HEK293 (cell line): ENCODE data around the gene FSTL4.
A peak's percentile ranks its signal among the peaks of the same experiment; 100 is the strongest.

Source experiments
- CTCF ChIA-PET: fragments of 350-600 bp; formaldehyde crosslinking; extraction: SDS; loops from one replicate; lab custom pipeline; 2021; ENCODE audit warnings: antibody characterized with exemption; lab: Yijun Ruan, JAX
- POLR2A ChIA-PET: fragments of 300-600 bp; formaldehyde crosslinking; extraction: SDS; loops from one replicate; lab custom pipeline; 2020; ENCODE audit warnings: antibody characterized with exemption, inconsistent platforms; lab: Yijun Ruan, JAX
- H3K27ac ChIP-seq: fragments of 200-500 bp; sonication (Bioruptor generic); 2 replicates; pipeline ENCODE4 v1.5.1; 2014; ENCODE audit warnings: low read depth, low read length, control low read depth, inconsistent platforms; ENCODE audit errors: extremely low read depth
- H3K36me3 ChIP-seq, 2 experiments: fragments of 200-500 bp in 1 of 2; sonication (Bioruptor generic) in 1 of 2; 1 replicate in 1 of 2; 2 replicates in 1 of 2; pipeline ENCODE4 v1.5.1; 2014 to 2017; ENCODE audit warnings: inconsistent platforms in 2 of 2, low read length in 2 of 2; ENCODE audit not compliant: control insufficient read depth in 2 of 2, insufficient read depth in 1 of 2
- H3K4me1 ChIP-seq: fragments of 200-500 bp; sonication (Bioruptor generic); 2 replicates; pipeline ENCODE4 v1.5.1; 2014; ENCODE audit warnings: mild to moderate bottlenecking, low read length, inconsistent platforms; ENCODE audit not compliant: control insufficient read depth, insufficient read depth
- H3K4me3 ChIP-seq: 2 replicates; pipeline ENCODE4 v1.5.1; 2011; ENCODE audit warnings: low read depth, mild to moderate bottlenecking, control low read depth, low read length, moderate library complexity
- H3K9me3 ChIP-seq: fragments of 200-500 bp; sonication (Bioruptor generic); 2 replicates; pipeline ENCODE4 v1.5.1; 2014; ENCODE audit warnings: low read depth, low read length, inconsistent platforms; ENCODE audit not compliant: control insufficient read depth, insufficient read depth
- GLI4 ChIP-seq: fragments of 450-650 bp; formaldehyde crosslinking; IDR thresholded peaks from 2 replicates; pipeline ENCODE4 v1.5.1; 2016; ENCODE audit warnings: missing biosample characterization, missing genetic modification characterization
- KLF7 ChIP-seq: fragments of 450-650 bp; formaldehyde crosslinking; IDR thresholded peaks from 2 replicates; pipeline ENCODE4 v1.5.1; 2016; ENCODE audit warnings: missing biosample characterization, missing genetic modification characterization, borderline replicate concordance
- PRDM1 ChIP-seq: fragments of 450-650 bp; formaldehyde crosslinking; IDR thresholded peaks from 2 replicates; pipeline ENCODE4; 2016; ENCODE audit warnings: missing biosample characterization, missing genetic modification characterization
- PRDM10 ChIP-seq: fragments of 450-650 bp; formaldehyde crosslinking; IDR thresholded peaks from 2 replicates; pipeline ENCODE4 v1.5.1; 2016; ENCODE audit warnings: missing biosample characterization, missing genetic modification characterization
- RBAK ChIP-seq: fragments of 450-650 bp; formaldehyde crosslinking; IDR thresholded peaks from 2 replicates; pipeline ENCODE4 v1.5.1; 2016; ENCODE audit warnings: missing biosample characterization, missing genetic modification characterization
- SETDB1 ChIP-seq: IDR thresholded peaks from one replicate; pipeline ENCODE4 v1.6.1; 2017; ENCODE audit warnings: mild to moderate bottlenecking, low read length, moderate library complexity, mixed read lengths; ENCODE audit not compliant: insufficient read length
- TRIM28 ChIP-seq: IDR thresholded peaks from 2 replicates; pipeline ENCODE4 v1.6.1; 2011; ENCODE audit warnings: low read length, control low read depth, borderline replicate concordance
- ZFP69B ChIP-seq: fragments of 450-650 bp; formaldehyde crosslinking; IDR thresholded peaks from 2 replicates; pipeline ENCODE4 v1.5.1; 2016; ENCODE audit warnings: missing biosample characterization, missing genetic modification characterization
- ZNF138 ChIP-seq: fragments of 450-650 bp; formaldehyde crosslinking; IDR thresholded peaks from 2 replicates; pipeline ENCODE4 v1.5.1; 2016; ENCODE audit warnings: missing biosample characterization, missing genetic modification characterization, borderline replicate concordance
- ZNF169 ChIP-seq: fragments of 450-650 bp; formaldehyde crosslinking; IDR thresholded peaks from 2 replicates; pipeline ENCODE4 v1.5.1; 2016; ENCODE audit warnings: missing biosample characterization, missing genetic modification characterization
- ZNF211 ChIP-seq: fragments of 450-650 bp; formaldehyde crosslinking; IDR thresholded peaks from 2 replicates; pipeline ENCODE4 v1.5.1; 2016; ENCODE audit warnings: low read depth, missing biosample characterization, missing genetic modification characterization
- ZNF223 ChIP-seq: fragments of 450-650 bp; formaldehyde crosslinking; IDR thresholded peaks from 2 replicates; pipeline ENCODE4 v1.5.1; 2016; ENCODE audit warnings: missing biosample characterization, missing genetic modification characterization
- ZNF248 ChIP-seq: fragments of 450-650 bp; formaldehyde crosslinking; IDR thresholded peaks from 2 replicates; pipeline ENCODE4 v1.5.1; 2017; ENCODE audit warnings: missing biosample characterization, missing genetic modification characterization
- ZNF362 ChIP-seq: fragments of 450-650 bp; formaldehyde crosslinking; IDR thresholded peaks from 2 replicates; pipeline ENCODE4 v1.5.1; 2016; ENCODE audit warnings: missing biosample characterization, missing genetic modification characterization
- ZNF585B ChIP-seq: fragments of 450-650 bp; formaldehyde crosslinking; IDR thresholded peaks from 2 replicates; pipeline ENCODE4 v1.5.1; 2016; ENCODE audit warnings: missing biosample characterization, missing genetic modification characterization
- ZNF600 ChIP-seq: fragments of 450-650 bp; formaldehyde crosslinking; IDR thresholded peaks from 2 replicates; pipeline ENCODE4 v1.5.1; 2016; ENCODE audit warnings: missing biosample characterization, missing genetic modification characterization
- ZNF610 ChIP-seq: fragments of 450-650 bp; formaldehyde crosslinking; IDR thresholded peaks from 2 replicates; pipeline ENCODE4 v1.5.1; 2016; ENCODE audit warnings: missing biosample characterization, missing genetic modification characterization, borderline replicate concordance
- ZNF623 ChIP-seq: fragments of 450-650 bp; formaldehyde crosslinking; IDR thresholded peaks from 2 replicates; pipeline ENCODE4 v1.5.1; 2016; ENCODE audit warnings: missing biosample characterization, missing genetic modification characterization
- ZNF624 ChIP-seq: fragments of 450-650 bp; formaldehyde crosslinking; IDR thresholded peaks from 2 replicates; pipeline ENCODE4 v1.5.1; 2017; ENCODE audit warnings: missing biosample characterization, missing genetic modification characterization
- ZNF626 ChIP-seq: fragments of 450-650 bp; sonication (Bioruptor Pico); formaldehyde crosslinking; IDR thresholded peaks from 2 replicates; pipeline ENCODE4 v1.5.1; 2018; ENCODE audit warnings: missing biosample characterization, missing genetic modification characterization, inconsistent platforms
- ZNF654 ChIP-seq: fragments of 450-650 bp; formaldehyde crosslinking; IDR thresholded peaks from 2 replicates; pipeline ENCODE4 v1.5.1; 2016; ENCODE audit warnings: low read depth, missing biosample characterization, missing genetic modification characterization
- ZSCAN30 ChIP-seq: fragments of 450-650 bp; IDR thresholded peaks from 2 replicates; pipeline ENCODE4 v1.5.1; 2018; ENCODE audit warnings: missing biosample characterization, mild to moderate bottlenecking, missing genetic modification characterization, moderate library complexity

Gene FSTL4

DNA sequence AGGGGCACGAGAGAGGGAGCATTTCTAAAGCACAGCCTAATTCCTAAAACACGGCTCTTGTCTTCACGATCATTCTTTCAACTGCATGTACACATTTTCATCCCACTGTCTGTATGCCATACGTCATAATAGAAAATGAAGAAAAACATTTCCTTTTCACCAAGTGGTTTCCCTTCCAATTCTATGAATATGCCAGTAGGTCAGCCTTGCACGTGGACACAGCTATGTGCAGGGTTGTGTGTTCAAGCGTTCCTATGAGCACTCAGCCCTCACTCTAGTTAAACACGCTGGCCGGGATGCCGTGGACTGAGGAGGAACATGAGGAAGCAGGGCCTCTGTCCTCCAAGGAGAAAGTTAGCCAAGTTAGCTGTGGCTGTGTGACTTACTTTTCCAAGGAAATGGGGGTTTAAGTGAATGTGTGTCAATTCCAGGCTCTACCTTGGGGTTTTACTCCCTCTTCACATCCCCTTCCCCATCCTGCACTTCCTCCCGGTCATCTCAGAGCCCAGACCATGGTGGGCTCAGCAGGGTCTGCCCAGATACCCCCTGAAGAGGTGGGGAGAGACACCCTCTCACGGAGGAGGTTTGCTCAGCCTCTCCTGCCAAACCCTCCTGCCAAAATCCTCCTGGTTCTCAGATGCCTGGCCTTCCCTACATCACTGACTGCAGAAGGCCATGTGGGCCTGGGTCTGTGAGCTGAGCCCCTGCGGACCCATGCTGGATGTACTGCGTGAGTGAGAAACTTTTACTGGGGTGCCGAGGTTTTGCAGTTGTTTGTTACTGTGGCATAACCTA is 230.6 kb downstream of the FSTL4 start:
- H3K4me3 ChIP-seq: no peak overlapping the region
- POLR2A ChIA-PET: no interaction called here
- H3K27ac ChIP-seq: no peak overlapping the region
- H3K4me1 ChIP-seq: no peaks in the 10 kb centered on the region
- CTCF ChIA-PET: no interaction called here
- H3K9me3 ChIP-seq: no peaks in the 10 kb centered on the region
- TF ChIP-seq ZNF600 (tag by site-specific recombination) (no peak), PRDM1 (tag by site-specific recombination) (0 out of 2 replicates have a peak, but pooled peaks have one; percentile 22)
- H3K36me3 ChIP-seq: no peaks in the 10 kb centered on the region

GRCh38 chr5:133381041-133381440 is 231.3 kb downstream of the FSTL4 start:
- Histone ChIP-seq H3K27ac (no peak overlapping the region), H3K9me3 (no peaks in the 10 kb centered on the region), H3K36me3 (no peaks in the 10 kb centered on the region), H3K4me1 (no peaks in the 10 kb centered on the region), H3K4me3 (no peak overlapping the region)
- ChIA-PET POLR2A (no interaction called here), CTCF (no interaction called here)
- no peak for TF ChIP-seq ZNF211 (tag by site-specific recombination)
- no peak for TF ChIP-seq ZNF624 (tag by site-specific recombination)
- no peak for TF ChIP-seq ZNF248 (tag by site-specific recombination)
- no peak for TF ChIP-seq ZSCAN30 (tag by site-specific recombination)
- TF ChIP-seq ZNF654: no peak
- no peak for TF ChIP-seq ZNF585B
- TF ChIP-seq ZNF623 (tag by site-specific recombination): no peak
- no peak for TF ChIP-seq RBAK
- TF ChIP-seq PRDM10 (tag by site-specific recombination): no peak
- TF ChIP-seq GLI4 (tag by site-specific recombination): no peak

DNA sequence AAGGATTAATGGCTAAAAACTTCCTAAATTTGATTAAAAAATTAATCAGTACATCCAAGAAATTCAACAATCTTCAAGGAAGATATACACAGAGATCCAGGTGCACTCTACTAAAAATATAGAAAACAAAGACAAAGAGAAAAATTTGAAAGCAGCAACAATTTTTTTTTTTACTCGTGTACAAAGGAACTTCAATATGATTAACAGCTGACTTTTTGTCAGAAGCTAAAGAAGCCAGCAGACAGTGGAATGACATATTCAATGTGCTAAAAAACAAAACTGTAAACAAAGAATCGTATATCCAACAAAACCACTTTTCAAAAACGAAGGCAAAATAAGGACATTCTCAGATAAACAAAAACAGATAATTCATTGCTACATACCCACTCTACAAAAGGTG is 234.6 kb downstream of the FSTL4 start:
- Histone ChIP-seq H3K4me1 (no peaks in the 10 kb centered on the region), H3K27ac (no peak overlapping the region), H3K4me3 (no peak overlapping the region), H3K36me3 (no peaks in the 10 kb centered on the region), H3K9me3 (no peaks in the 10 kb centered on the region)
- ChIA-PET POLR2A (no interaction called here), CTCF (interaction anchor here (0.6 to 0.7 kb wide), 2 partner anchors 54 to 901 kb away, joined by 3 read pairs; no protein-coding TSS in a partner anchor)
- TF ChIP-seq KLF7 (tag by site-specific recombination) (no peak), ZNF169 (tag by site-specific recombination) (no peak), SETDB1 (peak; percentile 95), ZFP69B (tag by site-specific recombination) (no peak), TRIM28 (peak; percentile 89; the same call in 1 of the 2 replicates), ZNF626 (tag by site-specific recombination) (peak; percentile 85; the same call in 1 of the 2 replicates), ZNF223 (tag by site-specific recombination) (no peak), ZNF362 (tag by site-specific recombination) (peak; percentile 77), ZNF610 (tag by site-specific recombination) (0 out of 2 replicates have a peak, but pooled peaks have one; percentile 28), ZNF138 (tag by site-specific recombination) (no peak)
